Fibroblast of mammary gland (primary cell): ENCODE data around the gene XK.
"Not testable (repeated sequence)": the region's sequence is repeated elsewhere in the genome, so short reads cannot be mapped to it uniquely, and the experiment has no call there.

Source experiments
- DNase-seq: peaks from one replicate; pipeline ENCODE4 v3.0.0-alpha.2; 2010; ENCODE audit warnings: low read depth
- H3K4me3 ChIP-seq: 2 replicates; pipeline ENCODE4 v1.5.1; 2011; ENCODE audit warnings: low read depth, mild to moderate bottlenecking, low read length, moderate library complexity; ENCODE audit not compliant: control insufficient read depth
- CTCF ChIP-seq: conservative IDR thresholded peaks from 2 replicates; pipeline ENCODE4 v1.5.1; 2011; ENCODE audit warnings: low read depth, low read length, inconsistent platforms; ENCODE audit not compliant: control insufficient read depth, insufficient read depth

The XK gene

GRCh38 chrX:37757082-37757481, 71.5 kb downstream of the XK start:
- no peak for DNase-seq
- no peak overlapping the region for H3K4me3 ChIP-seq
- no peak for TF ChIP-seq CTCF

DNA sequence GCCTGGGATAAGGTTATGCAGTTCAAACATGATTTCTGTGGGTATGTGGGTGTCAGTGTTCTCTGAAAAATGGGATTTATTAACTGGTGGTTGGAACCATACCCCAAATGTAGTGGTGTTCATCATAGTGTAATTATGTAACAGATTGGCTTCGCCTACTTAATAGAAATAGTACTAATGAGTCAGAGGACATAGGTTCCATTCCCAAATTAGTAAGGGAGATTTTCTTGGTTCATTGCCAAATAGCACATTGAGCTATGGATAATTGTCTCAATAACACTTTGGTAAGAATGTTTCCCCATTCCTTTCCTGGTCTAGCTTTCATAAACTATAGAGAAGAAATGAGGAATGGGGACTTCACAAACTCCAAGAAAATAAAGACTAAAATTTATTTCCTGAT, 73.8 kb downstream of the XK start:
- no peak for TF ChIP-seq CTCF
- no peak for DNase-seq
- no peak overlapping the region for H3K4me3 ChIP-seq

DNA sequence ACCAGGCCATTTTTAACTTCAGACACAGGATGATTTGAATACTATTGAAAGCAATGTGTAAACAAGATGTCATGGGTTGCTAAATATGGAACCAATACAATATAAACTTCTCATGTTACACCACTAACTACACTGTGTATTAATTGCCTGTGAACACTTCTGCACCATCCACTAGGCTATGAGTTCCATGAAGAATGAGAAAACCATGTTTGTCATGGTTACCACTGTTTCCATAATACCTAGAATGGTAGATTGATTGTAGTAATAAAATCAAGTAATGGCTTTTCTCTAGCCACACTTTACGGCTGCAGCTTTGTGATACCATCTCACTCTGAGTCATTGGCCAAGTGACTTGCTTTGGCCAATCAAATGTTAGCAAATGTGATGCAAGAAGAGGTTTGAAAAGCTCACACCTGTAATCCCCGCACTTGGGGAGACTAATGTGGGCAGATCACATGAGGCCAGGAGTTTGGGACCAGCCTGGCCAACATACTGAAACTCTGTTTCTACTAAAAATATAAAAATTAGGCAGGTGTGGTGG, 74.4 kb downstream of the XK start:
- no peak for DNase-seq
- TF ChIP-seq CTCF: no peak
- H3K4me3 ChIP-seq: no peak overlapping the region

DNA sequence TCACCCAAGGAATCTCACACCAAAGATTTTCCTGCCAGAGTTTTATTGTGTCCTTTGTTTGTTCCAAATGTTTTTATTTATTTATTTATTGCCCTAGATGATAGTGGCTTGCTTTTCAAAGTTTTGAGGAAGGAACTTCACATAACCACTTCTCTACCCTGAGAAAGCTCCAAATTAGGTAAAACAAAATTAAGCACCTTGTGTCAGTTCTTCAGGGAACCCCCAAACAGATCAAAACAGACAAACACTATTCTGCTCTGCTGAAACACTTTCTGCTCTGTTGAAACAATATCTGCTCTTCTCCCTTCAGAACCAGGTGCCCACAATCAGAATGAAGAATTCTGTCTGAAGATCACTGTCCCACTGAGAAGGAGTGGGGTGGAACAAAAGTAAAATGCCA, 77.8 kb downstream of the XK start:
- TF ChIP-seq CTCF: no peak
- no peak for DNase-seq
- no peak overlapping the region for H3K4me3 ChIP-seq

DNA sequence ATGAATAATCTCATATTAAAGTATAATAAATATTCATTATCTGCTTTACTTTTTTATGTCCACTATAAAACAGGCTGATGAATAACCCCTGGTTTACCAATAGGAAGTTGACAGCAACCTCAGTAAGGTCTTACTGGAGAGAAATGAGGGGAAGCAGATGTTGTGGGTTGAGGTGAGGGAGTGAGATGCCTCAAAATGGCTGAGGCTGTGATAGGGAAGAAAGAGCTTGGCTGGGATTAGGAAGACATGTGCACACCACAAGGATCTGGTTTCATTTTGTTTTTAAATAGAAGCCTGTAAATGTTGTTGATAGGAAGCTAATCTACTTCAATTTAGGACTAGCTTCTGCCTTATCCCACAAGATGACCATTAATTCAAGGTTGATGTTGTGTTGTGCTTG, 79.9 kb downstream of the XK start:
- no peak for DNase-seq
- no peak overlapping the region for H3K4me3 ChIP-seq
- TF ChIP-seq CTCF: no peak

DNA sequence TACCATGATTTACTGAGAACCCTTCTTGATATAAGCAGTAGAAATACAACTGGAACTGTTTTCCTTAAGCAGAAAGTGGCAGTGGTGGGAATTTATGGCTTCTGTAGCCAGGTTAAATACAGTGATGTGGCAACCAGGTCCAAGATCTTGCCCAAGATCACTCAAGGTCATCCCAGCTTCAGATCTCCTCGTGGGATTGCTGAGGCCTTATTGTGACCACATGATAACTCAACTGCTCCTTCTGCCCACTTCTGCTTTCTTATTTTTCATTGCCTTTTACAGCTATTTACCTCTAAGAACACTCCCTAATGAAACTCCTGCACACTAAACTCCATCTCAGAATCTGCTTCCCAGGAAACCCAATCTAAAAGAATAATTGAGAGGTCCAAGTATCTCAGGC, 81.8 kb downstream of the XK start:
- no peak overlapping the region for H3K4me3 ChIP-seq
- DNase-seq: no peak
- no peak for TF ChIP-seq CTCF

DNA sequence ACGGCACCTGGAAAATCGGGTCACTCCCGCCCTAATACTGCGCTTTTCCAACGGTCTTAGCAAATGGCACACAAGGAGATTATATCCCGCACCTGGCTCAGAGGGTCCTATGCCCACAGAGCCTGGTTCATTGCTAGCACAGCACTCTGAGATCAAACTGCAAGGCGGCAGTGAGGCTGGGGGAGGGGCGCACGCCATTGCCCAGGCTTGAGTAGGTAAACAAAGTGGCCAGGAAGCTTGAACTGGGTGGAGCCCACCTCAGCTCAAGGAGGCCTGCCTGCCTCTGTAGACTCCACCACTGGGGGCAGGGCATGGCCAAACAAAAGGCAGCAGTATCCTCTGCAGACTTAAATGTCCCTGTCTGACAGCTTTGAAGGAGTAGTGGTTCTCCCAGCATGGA, 83.3 kb downstream of the XK start:
- not testable (repeated sequence) for DNase-seq

More for the DNA sequence above, 83.3 kb downstream of the XK start:
- H3K4me3 ChIP-seq: not testable (repeated sequence)
